HUES6 (cell line): Measurements from ENCODE around the gene DIO3.

Experiments used
- H3K27ac ChIP-seq: 2 replicates; pipeline ENCODE4 v1.7.0; 2013; ENCODE audit warnings: low read depth, mild to moderate bottlenecking, low read length, inconsistent platforms
- H3K27me3 ChIP-seq: 2 replicates; pipeline ENCODE4 v1.6.1; 2013; ENCODE audit warnings: low read length; ENCODE audit not compliant: control insufficient read depth, insufficient read depth
- H3K36me3 ChIP-seq: 2 replicates; pipeline ENCODE4 v1.6.1; 2013; ENCODE audit warnings: low read length; ENCODE audit not compliant: control insufficient read depth, insufficient read depth
- H3K4me1 ChIP-seq: 2 replicates; pipeline ENCODE4 v1.6.1; 2013; ENCODE audit warnings: low read length; ENCODE audit not compliant: control insufficient read depth, insufficient read depth
- H3K4me3 ChIP-seq: 2 replicates; pipeline ENCODE4 v1.5.1; 2013; ENCODE audit warnings: low read depth, low read length
- H3K9ac ChIP-seq: one replicate; pipeline ENCODE4 v1.6.1; 2013; ENCODE audit warnings: mild to moderate bottlenecking, low read length
- H3K9me3 ChIP-seq: 2 replicates; pipeline ENCODE4 v1.6.1; 2013; ENCODE audit warnings: low read depth, low read length; ENCODE audit not compliant: control insufficient read depth, insufficient read depth

The DIO3 gene

GRCh38 chr14:101600336-101600890 is 39.1 kb downstream of the DIO3 start:
- no peaks in the 10 kb centered on the region; the same call in 1 of the 2 replicates for H3K27me3 ChIP-seq
- H3K9ac ChIP-seq = no peak overlapping the region
- H3K4me1 ChIP-seq = no peaks in the 10 kb centered on the region
- H3K36me3 ChIP-seq = no peaks in the 10 kb centered on the region
- no peak overlapping the region for H3K27ac ChIP-seq
- H3K9me3 ChIP-seq = peaks cover 11% of the 10 kb centered on the region
- no peak overlapping the region for H3K4me3 ChIP-seq

GRCh38 chr14:101600891-101601605 is 39.8 kb downstream of the DIO3 start:
- Histone ChIP-seq H3K27me3 (no peaks in the 10 kb centered on the region; the same call in 1 of the 2 replicates), H3K27ac (no peak overlapping the region), H3K4me3 (no peak overlapping the region), H3K36me3 (no peaks in the 10 kb centered on the region), H3K9ac (no peak overlapping the region), H3K4me1 (no peaks in the 10 kb centered on the region), H3K9me3 (peaks cover 5% of the 10 kb centered on the region; the same call in 1 of the 2 replicates)

- no peak overlapping the region for H3K4me3 ChIP-seq
- no peak overlapping the region for H3K9ac ChIP-seq
- no peaks in the 10 kb centered on the region for H3K4me1 ChIP-seq
- 0 out of 2 replicates have a peak, but pooled peaks cover 2% of the 10 kb centered on the region for H3K9me3 ChIP-seq
- no peak overlapping the region for H3K27ac ChIP-seq
- H3K27me3 ChIP-seq = peaks cover 4% of the 10 kb centered on the region; the same call in 1 of the 2 replicates
- H3K36me3 ChIP-seq = no peaks in the 10 kb centered on the region
These were observed 40.5 kb downstream of the DIO3 start for GRCh38 chr14:101601606-101602465.

- H3K9me3 ChIP-seq = 0 out of 2 replicates have a peak, but pooled peaks cover 2% of the 10 kb centered on the region
- no peak overlapping the region for H3K9ac ChIP-seq
- H3K4me1 ChIP-seq = no peaks in the 10 kb centered on the region
- H3K4me3 ChIP-seq = no peak overlapping the region
- no peaks in the 10 kb centered on the region for H3K36me3 ChIP-seq
- peaks cover 10% of the 10 kb centered on the region for H3K27me3 ChIP-seq
- no peak overlapping the region for H3K27ac ChIP-seq
These were observed 41.2 kb downstream of the DIO3 start for GRCh38 chr14:101602466-101602840.

- H3K27ac ChIP-seq = no peak overlapping the region
- no peak overlapping the region for H3K4me3 ChIP-seq
- H3K9ac ChIP-seq = no peak overlapping the region
- no peaks in the 10 kb centered on the region for H3K36me3 ChIP-seq
- no peaks in the 10 kb centered on the region for H3K4me1 ChIP-seq
- no peaks in the 10 kb centered on the region for H3K9me3 ChIP-seq
- H3K27me3 ChIP-seq = peaks cover 16% of the 10 kb centered on the region
These were observed 41.8 kb downstream of the DIO3 start for GRCh38 chr14:101603096-101603495.

GRCh38 chr14:101604228-101604934 is 43.1 kb downstream of the DIO3 start:
- Histone ChIP-seq H3K36me3 (no peaks in the 10 kb centered on the region), H3K9me3 (no peaks in the 10 kb centered on the region), H3K4me1 (no peaks in the 10 kb centered on the region), H3K4me3 (no peak overlapping the region), H3K9ac (no peak overlapping the region), H3K27ac (no peak overlapping the region), H3K27me3 (peaks cover 28% of the 10 kb centered on the region)

- Histone ChIP-seq H3K36me3 (no peaks in the 10 kb centered on the region), H3K27ac (no peak overlapping the region), H3K27me3 (peaks cover 28% of the 10 kb centered on the region), H3K4me3 (no peak overlapping the region), H3K9ac (no peak overlapping the region), H3K4me1 (no peaks in the 10 kb centered on the region), H3K9me3 (no peaks in the 10 kb centered on the region)
These were observed 43.9 kb downstream of the DIO3 start for GRCh38 chr14:101604935-101605780.

GRCh38 chr14:101605836-101606235 is 44.5 kb downstream of the DIO3 start:
- Histone ChIP-seq H3K27ac (no peak overlapping the region), H3K4me1 (no peaks in the 10 kb centered on the region), H3K27me3 (peaks cover 28% of the 10 kb centered on the region), H3K4me3 (no peak overlapping the region), H3K9me3 (no peaks in the 10 kb centered on the region), H3K36me3 (no peaks in the 10 kb centered on the region), H3K9ac (no peak overlapping the region)
